Subcutaneous abdominal adipose tissue (tissue), 5 donors: Measurements from ENCODE around the gene RBM28.

Source experiments
- H3K27ac ChIP-seq: one replicate; pipeline ENCODE4 v1.7.0; 2013; ENCODE audit warnings: low read depth, mild to moderate bottlenecking, inconsistent platforms, low read length, moderate library complexity
- H3K27me3 ChIP-seq, 5 donors: one replicate each; pipeline ENCODE4 v1.7.0; 2013; ENCODE audit warnings: low read length in 5 of 5, inconsistent platforms in 1 of 5; ENCODE audit not compliant: control insufficient read depth in 5 of 5, insufficient read depth in 4 of 5
- H3K36me3 ChIP-seq, 5 donors: one replicate each; pipeline ENCODE4 v1.7.0; 2013; ENCODE audit warnings: low read length in 5 of 5; ENCODE audit not compliant: control insufficient read depth in 5 of 5, insufficient read depth in 5 of 5
- H3K4me1 ChIP-seq, 5 donors: one replicate each; pipeline ENCODE4 v1.7.0; 2013; ENCODE audit warnings: low read length in 5 of 5, mild to moderate bottlenecking in 3 of 5, moderate library complexity in 1 of 5; ENCODE audit not compliant: control insufficient read depth in 5 of 5, insufficient read depth in 5 of 5
- H3K4me3 ChIP-seq, 5 donors: one replicate each; pipeline ENCODE4 v1.7.0; 2013; ENCODE audit warnings: low read length in 5 of 5, low read depth in 1 of 5
- H3K9ac ChIP-seq, 5 donors: one replicate each; pipeline ENCODE4 v1.7.0; 2013; ENCODE audit warnings: low read length in 5 of 5, mild to moderate bottlenecking in 4 of 5, moderate library complexity in 3 of 5
- H3K9me3 ChIP-seq, 5 donors: one replicate each; pipeline ENCODE4 v1.7.0; 2013; ENCODE audit warnings: low read length in 5 of 5; ENCODE audit not compliant: control insufficient read depth in 5 of 5
- donor health status: healthy.
- donor health status: healthy.
- donor health status: healthy.
- donor health status: healthy.
- donor health status: healthy.

RBM28 gene

GRCh38 chr7:128351296-128352152 lies 7.8 kb upstream of the RBM28 start:
- no peak overlapping the region for H3K27ac ChIP-seq
- H3K27me3 ChIP-seq: peaks cover 0 to 3% (median 0%) of the 10 kb centered on the region in 5 donors
- H3K4me1 ChIP-seq: peaks cover 0 to 18% (median 13%) of the 10 kb centered on the region in 5 donors
- H3K9ac ChIP-seq: peak overlapping the region in 1 of 5 donors; percentile 36
- peaks cover 0 to 3% (median 0%) of the 10 kb centered on the region in 5 donors for H3K36me3 ChIP-seq
- H3K4me3 ChIP-seq: peak overlapping the region in 4 of 5 donors; percentile 6 to 50 (median 32)
- no peaks in the 10 kb centered on the region for H3K9me3 ChIP-seq

- H3K27ac ChIP-seq: no peak overlapping the region
- H3K4me3 ChIP-seq: no peak overlapping the region
- H3K27me3 ChIP-seq: peaks cover 0 to 3% (median 0%) of the 10 kb centered on the region in 5 donors
- H3K9me3 ChIP-seq: no peaks in the 10 kb centered on the region
- H3K9ac ChIP-seq: no peak overlapping the region
- peaks cover 0 to 3% (median 0%) of the 10 kb centered on the region in 5 donors for H3K36me3 ChIP-seq
- peaks cover 0 to 16% (median 13%) of the 10 kb centered on the region in 5 donors for H3K4me1 ChIP-seq
These were observed 7.1 kb upstream of the RBM28 start for GRCh38 chr7:128350708-128351295.

DNA sequence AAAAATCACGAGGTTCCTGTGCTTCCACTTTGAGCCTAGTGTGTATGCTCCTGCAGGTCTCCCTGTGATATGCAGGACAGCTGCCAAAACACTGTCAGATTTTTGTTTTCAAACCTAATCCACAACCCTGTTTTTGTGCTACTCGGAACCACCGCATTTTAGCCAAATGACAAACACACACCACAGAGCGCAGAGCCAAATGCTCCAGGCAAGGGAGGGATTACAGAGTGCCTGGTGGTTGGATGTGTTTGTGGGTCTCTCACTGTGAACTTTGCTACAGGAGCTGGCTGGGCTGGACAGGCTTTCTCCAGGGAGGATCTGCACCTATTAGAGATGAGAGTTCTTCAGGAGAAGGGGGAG lies 5.7 kb upstream of the RBM28 start:
- Histone ChIP-seq H3K9ac (no peak overlapping the region), H3K36me3 (no peaks in the 10 kb centered on the region), H3K4me3 (no peak overlapping the region), H3K9me3 (no peaks in the 10 kb centered on the region), H3K4me1 (peaks cover 0 to 16% (median 13%) of the 10 kb centered on the region in 5 donors), H3K27ac (no peak overlapping the region), H3K27me3 (peaks cover 0 to 3% (median 0%) of the 10 kb centered on the region in 5 donors)

DNA sequence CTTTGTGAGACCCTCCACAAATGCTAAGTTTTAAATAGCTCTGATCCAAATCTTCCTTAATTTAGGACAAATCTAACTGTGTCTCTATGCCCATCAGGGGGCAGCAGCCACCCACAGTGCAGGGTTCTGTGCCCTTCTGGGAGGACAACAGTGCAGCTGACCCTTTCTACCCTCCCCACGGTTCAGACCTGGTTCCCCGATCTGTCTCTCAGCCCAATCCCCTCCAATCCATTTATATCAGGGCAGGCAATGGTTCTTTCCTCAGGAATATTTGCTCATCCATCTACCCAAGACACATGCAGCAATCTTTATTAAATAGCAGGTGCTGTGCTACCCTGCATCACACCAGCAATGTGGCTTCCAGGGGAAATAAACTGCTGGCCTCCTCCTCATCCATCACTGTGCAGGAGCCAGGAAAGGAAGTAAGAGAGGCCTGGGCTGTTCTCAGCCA lies 4.0 kb upstream of the RBM28 start:
- H3K36me3 ChIP-seq: no peaks in the 10 kb centered on the region
- no peak overlapping the region for H3K27ac ChIP-seq
- H3K9me3 ChIP-seq: no peaks in the 10 kb centered on the region
- H3K9ac ChIP-seq: no peak overlapping the region
- no peak overlapping the region for H3K4me3 ChIP-seq
- peaks cover 0 to 1% (median 0%) of the 10 kb centered on the region in 5 donors for H3K27me3 ChIP-seq
- H3K4me1 ChIP-seq: peaks cover 2 to 28% (median 24%) of the 10 kb centered on the region in 5 donors

DNA sequence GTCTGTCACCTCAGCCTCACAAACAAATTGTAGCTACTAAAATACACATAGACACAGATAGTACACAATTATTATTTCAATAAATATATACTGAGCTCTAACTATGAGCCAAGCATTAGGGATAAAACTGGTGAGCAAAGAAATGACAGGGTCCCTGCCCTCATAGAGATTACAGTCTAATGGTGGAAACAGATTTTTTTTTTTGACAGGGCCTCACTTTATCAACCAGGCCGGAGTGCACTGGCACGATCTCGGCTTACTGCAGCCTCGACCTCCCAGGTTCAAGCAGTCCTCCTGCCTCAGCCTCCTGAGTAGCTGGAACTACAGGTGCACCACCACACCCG lies 695 bp upstream of the RBM28 start:
- Histone ChIP-seq H3K27me3 (no peaks in the 10 kb centered on the region), H3K9ac (no peak overlapping the region), H3K36me3 (peaks cover 0 to 8% (median 0%) of the 10 kb centered on the region in 5 donors), H3K27ac (no peak overlapping the region), H3K9me3 (no peaks in the 10 kb centered on the region), H3K4me1 (peaks cover 6 to 33% (median 28%) of the 10 kb centered on the region in 5 donors), H3K4me3 (peak overlapping the region in 2 of 5 donors; percentile 91)

GRCh38 chr7:128341733-128342132 lies 2.0 kb downstream of the RBM28 start:
- H3K9me3 ChIP-seq: no peaks in the 10 kb centered on the region
- H3K4me1 ChIP-seq: peaks cover 6 to 33% (median 28%) of the 10 kb centered on the region in 5 donors
- no peak overlapping the region for H3K27ac ChIP-seq
- H3K9ac ChIP-seq: peak overlapping the region in 2 of 5 donors; percentile 26 to 58
- no peaks in the 10 kb centered on the region for H3K27me3 ChIP-seq
- H3K36me3 ChIP-seq: peaks cover 20 to 33% (median 23%) of the 10 kb centered on the region in 5 donors
- peak overlapping the region in 3 of 5 donors; percentile 76 to 93 (median 91) for H3K4me3 ChIP-seq

GRCh38 chr7:128335730-128336129 lies 8.0 kb downstream of the RBM28 start:
- Histone ChIP-seq H3K27me3 (no peaks in the 10 kb centered on the region), H3K9me3 (no peaks in the 10 kb centered on the region), H3K27ac (no peak overlapping the region), H3K36me3 (peaks cover 60 to 84% (median 62%) of the 10 kb centered on the region in 5 donors), H3K4me3 (no peak overlapping the region), H3K4me1 (peaks cover 0 to 16% (median 7%) of the 10 kb centered on the region in 5 donors), H3K9ac (no peak overlapping the region)

DNA sequence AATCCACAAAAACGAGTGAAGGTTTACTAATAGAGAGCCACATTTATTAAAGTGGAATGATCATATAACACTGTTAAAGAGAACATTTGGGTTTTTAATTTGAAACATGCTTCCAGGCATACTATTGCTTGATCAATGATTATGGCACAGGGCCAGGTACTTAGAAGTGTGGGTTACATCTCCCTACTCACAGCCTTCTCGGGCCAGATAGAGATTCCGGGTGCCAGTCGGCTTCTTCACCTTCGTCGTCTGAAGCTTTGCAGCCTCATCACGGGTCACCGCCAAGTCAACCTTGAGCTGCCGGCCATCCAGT lies 19.4 kb downstream of the RBM28 start:
- Histone ChIP-seq H3K27me3 (no peaks in the 10 kb centered on the region), H3K9ac (peak overlapping the region in 1 of 5 donors; percentile 37), H3K36me3 (peaks cover 17 to 86% (median 58%) of the 10 kb centered on the region in 5 donors), H3K4me1 (peaks cover 0 to 40% (median 29%) of the 10 kb centered on the region in 5 donors), H3K27ac (peak overlapping the region; percentile 93), H3K4me3 (no peak overlapping the region), H3K9me3 (no peaks in the 10 kb centered on the region)

DNA sequence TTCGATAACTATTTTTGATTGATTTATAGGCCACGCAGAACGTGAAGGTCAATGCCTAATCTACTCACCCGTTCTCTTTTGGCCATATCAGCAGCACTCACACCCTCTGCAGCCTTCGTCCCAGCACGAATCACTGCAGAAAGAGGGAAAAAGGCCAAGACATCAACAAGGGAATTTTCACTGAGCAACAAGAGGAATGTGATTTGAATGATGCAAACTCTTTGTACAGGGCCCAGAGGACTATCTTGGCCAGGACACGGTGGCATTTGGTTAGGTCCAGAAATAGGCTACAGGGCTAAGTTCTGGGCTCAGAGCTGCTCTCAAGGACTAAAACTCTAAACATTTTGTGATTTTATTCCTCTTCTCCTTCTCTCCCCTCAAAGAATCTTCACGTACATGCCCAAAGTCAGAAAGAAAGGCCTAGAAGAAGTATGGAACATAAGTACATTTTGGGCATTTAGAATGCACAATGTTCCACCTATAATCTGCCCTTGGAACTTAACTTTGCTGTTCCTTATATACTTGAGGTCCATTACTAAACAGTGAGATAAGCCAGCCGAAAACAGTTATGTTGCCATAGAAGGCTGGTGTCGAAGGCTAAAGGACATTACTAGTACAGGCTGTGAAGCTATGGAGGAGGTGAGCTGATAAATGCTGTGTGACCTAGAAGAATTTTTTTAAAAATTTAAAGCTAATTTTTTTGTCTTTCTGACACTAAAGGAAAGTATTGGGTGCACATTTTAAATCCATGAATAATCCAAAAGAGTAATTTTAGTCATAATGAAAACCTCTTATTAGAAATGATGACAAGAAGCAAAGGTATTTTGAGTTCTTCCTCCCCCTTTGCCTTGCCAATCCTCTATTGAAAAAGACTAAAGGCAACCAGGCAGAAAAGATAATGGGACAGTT lies 20.0 kb downstream of the RBM28 start:
- no peaks in the 10 kb centered on the region for H3K9me3 ChIP-seq
- peak overlapping the region; percentile 93 for H3K27ac ChIP-seq
- H3K9ac ChIP-seq: peak overlapping the region in 2 of 5 donors; percentile 33 to 37
- H3K36me3 ChIP-seq: peaks cover 23 to 87% (median 61%) of the 10 kb centered on the region in 5 donors
- peaks cover 0 to 40% (median 29%) of the 10 kb centered on the region in 5 donors for H3K4me1 ChIP-seq
- H3K4me3 ChIP-seq: no peak overlapping the region
- H3K27me3 ChIP-seq: no peaks in the 10 kb centered on the region
